Adrenal gland (tissue), 5 donors: ENCODE results near the gene PPP2R2C.

Source experiments
- CTCF ChIP-seq, 6 experiments: fragments of 450-650 bp in 4 of 6; fragments of 200-600 bp in 2 of 6; sonication (generic) in 1 of 6; IDR thresholded peaks; 1 replicate in 5 of 6; 2 replicates in 1 of 6; pipeline versions ENCODE4 v1.5.1 to v1.8.0; 2016 to 2021; ENCODE audit warnings: antibody characterized with exemption in 6 of 6, mild to moderate bottlenecking in 2 of 6, moderate library complexity in 1 of 6
- POLR2A ChIP-seq, 2 donors: fragments of 450-650 bp; IDR thresholded peaks; one replicate each; pipeline ENCODE4 v1.6.1; 2017; ENCODE audit warnings: antibody characterized with exemption in 2 of 2, mild to moderate bottlenecking in 2 of 2, moderate library complexity in 1 of 2
- donor health status: DM: no; HTN: no; CAD: no.

GRCh38 chr4:6474705-6475457, 2.5 kb upstream of the PPP2R2C start:
- TF ChIP-seq CTCF (IDR thresholded peaks at IDR 0.05) (no peak), POLR2A (IDR thresholded peaks at IDR 0.05) (no peak)
